Measurements from ENCODE around the gene CSNK1E. TPM values are rescaled to one million over a fixed set of nuclear protein-coding genes. Genes with fewer than 3 reads are reported as not detected.
"Not testable (repeated sequence)": the region's sequence is repeated elsewhere in the genome, so short reads cannot be mapped to it uniquely, and the experiment has no call there.

CSNK1E gene
- 172 and 176 TPM in 2 replicates for polyA plus RNA-seq (2013)

DNA sequence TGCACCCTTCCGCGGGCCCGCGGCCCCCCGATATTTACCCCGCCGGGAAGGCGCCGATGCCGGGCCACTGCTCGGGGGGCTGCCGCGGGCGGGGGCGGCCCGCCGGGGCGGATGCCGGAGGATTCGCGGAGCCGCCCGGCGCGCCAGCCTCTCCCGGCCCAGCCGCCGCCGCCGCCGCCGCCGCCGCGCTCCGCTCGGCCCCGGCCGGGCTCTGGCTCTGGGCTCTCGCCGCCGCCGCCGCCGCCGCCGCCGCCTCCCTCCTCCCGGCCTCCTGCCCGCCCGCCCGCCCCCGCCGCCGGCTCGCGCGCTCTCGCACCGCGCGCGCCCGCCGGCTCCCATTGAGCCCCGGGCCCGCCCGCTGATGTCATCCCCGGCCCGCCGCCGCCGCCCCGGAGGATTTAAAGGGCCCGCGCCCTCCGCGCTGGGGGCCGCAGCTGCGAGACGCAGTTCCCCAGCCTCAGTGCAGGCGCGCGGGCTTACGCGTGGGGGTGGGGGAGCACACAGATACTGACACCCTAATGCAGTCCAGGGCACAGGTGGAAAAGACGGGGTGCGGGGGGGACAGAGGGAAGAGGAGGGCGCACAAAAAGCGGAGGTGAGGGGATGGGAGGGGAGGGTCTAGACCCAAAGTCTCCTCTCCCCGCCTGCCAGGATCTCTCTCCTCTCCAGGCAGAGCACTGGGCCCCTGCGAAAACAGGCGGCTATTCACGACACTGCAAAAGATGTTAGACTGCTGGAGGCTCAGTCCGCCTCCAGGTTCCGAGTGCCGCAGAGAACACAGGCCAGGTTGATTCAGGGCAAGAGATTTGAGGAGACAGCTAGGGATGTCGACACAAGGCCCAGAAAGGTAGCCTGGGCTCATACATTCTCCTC is at the start of gene CSNK1E:
TSS of gene CSNK1E (minus strand) at position 312 of the 873 bp plus-strand sequence. CDS start 3,276 bp downstream, outside the sequence.
- H3K14ac ChIP-seq (ENCODE audit: low read length), result peak within 1 kb of the TSS; percentile 92
- peaks cover 34 to 42% of the 10 kb centered on the region in 2 experiments for H3K4me1 ChIP-seq (ENCODE audit: control insufficient read depth in 1 of 2, insufficient read depth in 2 of 2, low read length in 2 of 2)
- peak within 1 kb of the TSS; percentile 92 for H4K91ac ChIP-seq (ENCODE audit: low read depth, low read length)
- H2AK5ac ChIP-seq (ENCODE audit: low read length), result peak within 1 kb of the TSS; percentile 50
- H3K79me2 ChIP-seq (ENCODE audit: control insufficient read depth, insufficient read depth, low read length, poor library complexity), result peaks cover 44% of the 10 kb centered on the region
- peaks cover 19 to 21% of the 10 kb centered on the region in 2 experiments for H3K36me3 ChIP-seq (ENCODE audit: control insufficient read depth in 1 of 2, insufficient read depth in 2 of 2, low read length in 2 of 2)
- peak within 1 kb of the TSS; percentile 73 for H2AFZ ChIP-seq (ENCODE audit: insufficient read depth, low read length, poor library complexity)
- peak within 1 kb of the TSS; percentile 91 for H3K4ac ChIP-seq (ENCODE audit: low read depth, low read length)
- peak within 1 kb of the TSS; percentile 87 for H4K8ac ChIP-seq (ENCODE audit: low read depth, low read length)
- peaks cover 31% of the 10 kb centered on the region for H3K79me1 ChIP-seq (ENCODE audit: low read length)
- H2BK5ac ChIP-seq (ENCODE audit: low read depth, low read length, poor library complexity), result peak within 1 kb of the TSS; percentile 85
- DNase-seq, result peak; percentile 55 to 69
- H3K4me2 ChIP-seq (ENCODE audit: low read length), result peak within 1 kb of the TSS; percentile 84
- peak within 1 kb of the TSS; percentile 86 for H3K4me3 ChIP-seq (ENCODE audit: low read depth, low read length)
- H3K27me3 ChIP-seq (ENCODE audit: insufficient read depth, low read length), result no peaks in the 10 kb centered on the region
- peak within 1 kb of the TSS; percentile 93 for H3K9ac ChIP-seq (ENCODE audit: low read length)
- H4K12ac ChIP-seq (ENCODE audit: low read depth, low read length), result peak within 1 kb of the TSS; percentile 85
- H2BK12ac ChIP-seq (ENCODE audit: low read length), result peak within 1 kb of the TSS; percentile 80
- WGBS (ENCODE audit: extremely low coverage, insufficient coverage, insufficient read length), result no CpG with 5 or more reads among the region's 98 CpGs
- no peaks in the 10 kb centered on the region for H3K9me3 ChIP-seq (ENCODE audit: insufficient read depth, low read depth, low read length)
- peak within 1 kb of the TSS; percentile 90 for H2BK120ac ChIP-seq (ENCODE audit: insufficient read depth, low read length, poor library complexity)
- H3K23ac ChIP-seq (ENCODE audit: low read length), result no peak within 1 kb of the TSS
- peak within 1 kb of the TSS; percentile 89 for H3K27ac ChIP-seq (ENCODE audit: low read depth, low read length)
- H3K18ac ChIP-seq (ENCODE audit: low read length), result peak within 1 kb of the TSS; percentile 88

DNA sequence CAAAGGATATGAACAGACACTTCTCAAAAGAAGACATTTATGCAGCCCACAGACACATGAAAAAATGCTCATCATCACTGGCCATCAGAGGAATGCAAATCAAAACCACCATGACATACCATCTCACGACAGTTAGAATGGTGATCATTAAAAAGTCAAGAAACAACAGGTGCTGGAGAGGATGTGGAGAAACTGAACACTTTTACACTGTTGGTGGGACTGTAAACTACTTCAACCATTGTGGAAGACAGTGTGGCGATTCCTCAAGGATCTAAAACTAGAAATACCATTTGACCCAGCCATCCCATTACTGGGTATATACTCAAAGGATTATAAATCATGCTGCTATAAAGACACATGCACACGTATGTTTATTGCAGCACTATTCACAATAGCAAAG is 48.6 kb upstream of the CSNK1E start:
- WGBS (ENCODE audit: extremely low coverage, insufficient coverage, insufficient read length), result no CpG with 5 or more reads among the region's 3 CpGs
- not testable (repeated sequence) for H3K4ac ChIP-seq (ENCODE audit: low read depth, low read length); H3K27me3 ChIP-seq (ENCODE audit: insufficient read depth, low read length); H2BK120ac ChIP-seq (ENCODE audit: insufficient read depth, low read length, poor library complexity); H4K12ac ChIP-seq (ENCODE audit: low read depth, low read length); H3K9ac ChIP-seq (ENCODE audit: low read length); H3K79me2 ChIP-seq (ENCODE audit: control insufficient read depth, insufficient read depth, low read length, poor library complexity); H3K79me1 ChIP-seq (ENCODE audit: low read length); H3K14ac ChIP-seq (ENCODE audit: low read length); H3K9me3 ChIP-seq (ENCODE audit: insufficient read depth, low read depth, low read length); H2BK5ac ChIP-seq (ENCODE audit: low read depth, low read length, poor library complexity); H4K91ac ChIP-seq (ENCODE audit: low read depth, low read length); H3K27ac ChIP-seq (ENCODE audit: low read depth, low read length); DNase-seq; H4K8ac ChIP-seq (ENCODE audit: low read depth, low read length); H3K4me2 ChIP-seq (ENCODE audit: low read length); H2AK5ac ChIP-seq (ENCODE audit: low read length); H3K36me3 ChIP-seq (ENCODE audit: control insufficient read depth in 1 of 2, insufficient read depth in 2 of 2, low read length in 2 of 2); H3K23ac ChIP-seq (ENCODE audit: low read length); H2AFZ ChIP-seq (ENCODE audit: insufficient read depth, low read length, poor library complexity); H3K4me3 ChIP-seq (ENCODE audit: low read depth, low read length); H2BK12ac ChIP-seq (ENCODE audit: low read length); H3K4me1 ChIP-seq (ENCODE audit: control insufficient read depth in 1 of 2, insufficient read depth in 2 of 2, low read length in 2 of 2); H3K18ac ChIP-seq (ENCODE audit: low read length)

DNA sequence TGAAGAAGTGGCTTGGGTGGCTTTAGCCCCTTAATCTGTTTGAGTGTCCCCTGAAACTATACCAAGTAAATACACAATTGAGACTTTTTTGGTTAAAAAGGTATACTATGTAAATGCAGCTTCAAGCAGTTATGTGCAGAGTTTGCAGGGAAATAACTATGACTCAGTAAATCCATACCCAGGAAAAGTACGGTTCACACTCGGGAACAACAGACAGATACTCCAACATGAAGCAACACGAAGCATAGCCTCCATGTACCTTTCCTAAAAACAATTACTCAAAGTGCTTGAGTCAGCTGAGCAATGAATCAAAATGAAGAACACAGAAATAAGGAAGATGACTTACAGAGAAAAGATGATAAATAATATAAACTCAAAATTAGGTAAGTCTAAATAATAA is 47.9 kb upstream of the CSNK1E start:
- not testable (repeated sequence) for H2BK120ac ChIP-seq (ENCODE audit: insufficient read depth, low read length, poor library complexity); H3K9ac ChIP-seq (ENCODE audit: low read length); H3K79me2 ChIP-seq (ENCODE audit: control insufficient read depth, insufficient read depth, low read length, poor library complexity); H3K27ac ChIP-seq (ENCODE audit: low read depth, low read length); DNase-seq; H2AK5ac ChIP-seq (ENCODE audit: low read length); H3K4ac ChIP-seq (ENCODE audit: low read depth, low read length); H3K27me3 ChIP-seq (ENCODE audit: insufficient read depth, low read length); H3K14ac ChIP-seq (ENCODE audit: low read length); H3K23ac ChIP-seq (ENCODE audit: low read length); H4K91ac ChIP-seq (ENCODE audit: low read depth, low read length); H2BK12ac ChIP-seq (ENCODE audit: low read length); H4K8ac ChIP-seq (ENCODE audit: low read depth, low read length); H3K9me3 ChIP-seq (ENCODE audit: insufficient read depth, low read depth, low read length); H3K36me3 ChIP-seq (ENCODE audit: control insufficient read depth in 1 of 2, insufficient read depth in 2 of 2, low read length in 2 of 2); H3K4me3 ChIP-seq (ENCODE audit: low read depth, low read length); H4K12ac ChIP-seq (ENCODE audit: low read depth, low read length); H3K4me1 ChIP-seq (ENCODE audit: control insufficient read depth in 1 of 2, insufficient read depth in 2 of 2, low read length in 2 of 2); H2BK5ac ChIP-seq (ENCODE audit: low read depth, low read length, poor library complexity); H3K18ac ChIP-seq (ENCODE audit: low read length); H3K79me1 ChIP-seq (ENCODE audit: low read length); H2AFZ ChIP-seq (ENCODE audit: insufficient read depth, low read length, poor library complexity); H3K4me2 ChIP-seq (ENCODE audit: low read length)
- WGBS (ENCODE audit: extremely low coverage, insufficient coverage, insufficient read length), result no CpG with 5 or more reads among the region's 3 CpGs

DNA sequence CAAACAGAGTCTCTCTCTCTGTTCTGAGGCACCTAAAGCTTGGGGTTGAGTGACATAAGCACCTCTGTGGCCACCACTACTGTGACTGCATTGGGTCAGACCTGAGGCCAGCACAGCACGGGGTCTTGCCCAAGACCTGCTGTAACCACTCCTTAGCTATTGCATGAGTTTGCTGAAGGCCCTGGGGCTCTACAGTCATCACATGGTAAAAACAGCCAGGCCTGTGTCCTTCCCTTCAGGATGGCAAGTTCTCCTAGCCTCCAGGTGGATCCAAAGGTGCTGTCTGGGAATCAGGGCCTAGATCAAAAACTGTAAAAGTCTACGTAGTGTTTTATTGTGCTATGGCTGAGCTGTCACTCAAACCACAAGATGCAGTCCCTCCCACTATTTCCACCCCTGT is 43.3 kb upstream of the CSNK1E start:
- H3K18ac ChIP-seq (ENCODE audit: low read length); H2AFZ ChIP-seq (ENCODE audit: insufficient read depth, low read length, poor library complexity); H2BK120ac ChIP-seq (ENCODE audit: insufficient read depth, low read length, poor library complexity); H3K4me2 ChIP-seq (ENCODE audit: low read length); H3K4me1 ChIP-seq (ENCODE audit: control insufficient read depth in 1 of 2, insufficient read depth in 2 of 2, low read length in 2 of 2); H4K12ac ChIP-seq (ENCODE audit: low read depth, low read length); H3K79me2 ChIP-seq (ENCODE audit: control insufficient read depth, insufficient read depth, low read length, poor library complexity); H4K8ac ChIP-seq (ENCODE audit: low read depth, low read length); H2BK5ac ChIP-seq (ENCODE audit: low read depth, low read length, poor library complexity); H2AK5ac ChIP-seq (ENCODE audit: low read length); H3K9me3 ChIP-seq (ENCODE audit: insufficient read depth, low read depth, low read length); H3K9ac ChIP-seq (ENCODE audit: low read length); H3K4me3 ChIP-seq (ENCODE audit: low read depth, low read length); H3K36me3 ChIP-seq (ENCODE audit: control insufficient read depth in 1 of 2, insufficient read depth in 2 of 2, low read length in 2 of 2); H3K14ac ChIP-seq (ENCODE audit: low read length); H3K27me3 ChIP-seq (ENCODE audit: insufficient read depth, low read length); H2BK12ac ChIP-seq (ENCODE audit: low read length); DNase-seq; H4K91ac ChIP-seq (ENCODE audit: low read depth, low read length); H3K27ac ChIP-seq (ENCODE audit: low read depth, low read length); H3K79me1 ChIP-seq (ENCODE audit: low read length); H3K4ac ChIP-seq (ENCODE audit: low read depth, low read length): not testable (repeated sequence)
- no CpG with 5 or more reads among the region's 2 CpGs for WGBS (ENCODE audit: extremely low coverage, insufficient coverage, insufficient read length)
- H3K23ac ChIP-seq (ENCODE audit: low read length), result peak overlapping the region; percentile 98
